ENCODE results near the gene DDX24. TPM values are rescaled to one million over a fixed set of nuclear protein-coding genes. Genes with fewer than 3 reads are reported as not detected.

DDX24 gene
- total and polyA plus RNA-seq, 9 of the 15 experiments (the other 6 are each of a cell fraction or from before 2014, with no cell fraction given): 82.4 to 175 (median 122) TPM

DNA sequence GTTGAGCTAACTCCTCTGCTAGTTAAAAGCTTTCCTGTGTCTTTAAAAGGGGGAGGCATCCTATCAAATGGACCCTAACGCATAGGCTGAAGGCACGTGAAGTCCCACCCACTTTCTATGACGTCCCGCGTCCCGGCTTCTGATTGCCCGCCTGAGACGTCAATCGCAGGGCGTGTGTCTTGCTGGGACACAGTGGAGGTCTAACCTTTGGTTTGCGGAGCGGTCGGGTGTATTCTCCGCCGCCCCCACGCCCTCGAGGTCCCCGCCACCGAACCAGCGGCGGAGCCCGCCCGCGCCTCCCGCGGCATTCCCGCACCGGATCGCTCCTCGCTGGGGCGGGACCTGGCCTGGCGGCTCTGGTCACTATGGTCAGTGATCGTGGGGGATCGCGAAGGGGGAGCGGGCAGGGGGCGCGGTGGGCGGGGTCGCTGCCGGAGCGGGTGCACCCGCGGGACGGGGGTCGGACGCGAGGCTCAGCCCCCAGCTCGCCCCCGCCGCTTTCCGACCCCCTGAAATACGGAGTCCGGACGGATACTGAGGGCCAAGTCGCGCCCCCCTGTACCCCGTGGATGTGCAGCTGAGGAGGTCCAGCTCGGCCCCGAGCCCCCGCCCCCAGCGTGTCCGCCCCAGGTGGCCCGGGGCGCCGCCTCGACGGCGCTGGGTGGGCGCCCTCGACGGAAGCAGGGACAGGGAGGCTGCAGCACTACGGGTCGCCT, 54.7 kb downstream of the DDX24 start, which contains the start of gene OTUB2 (continued):
- TF ChIP-seq, protein P1, sequence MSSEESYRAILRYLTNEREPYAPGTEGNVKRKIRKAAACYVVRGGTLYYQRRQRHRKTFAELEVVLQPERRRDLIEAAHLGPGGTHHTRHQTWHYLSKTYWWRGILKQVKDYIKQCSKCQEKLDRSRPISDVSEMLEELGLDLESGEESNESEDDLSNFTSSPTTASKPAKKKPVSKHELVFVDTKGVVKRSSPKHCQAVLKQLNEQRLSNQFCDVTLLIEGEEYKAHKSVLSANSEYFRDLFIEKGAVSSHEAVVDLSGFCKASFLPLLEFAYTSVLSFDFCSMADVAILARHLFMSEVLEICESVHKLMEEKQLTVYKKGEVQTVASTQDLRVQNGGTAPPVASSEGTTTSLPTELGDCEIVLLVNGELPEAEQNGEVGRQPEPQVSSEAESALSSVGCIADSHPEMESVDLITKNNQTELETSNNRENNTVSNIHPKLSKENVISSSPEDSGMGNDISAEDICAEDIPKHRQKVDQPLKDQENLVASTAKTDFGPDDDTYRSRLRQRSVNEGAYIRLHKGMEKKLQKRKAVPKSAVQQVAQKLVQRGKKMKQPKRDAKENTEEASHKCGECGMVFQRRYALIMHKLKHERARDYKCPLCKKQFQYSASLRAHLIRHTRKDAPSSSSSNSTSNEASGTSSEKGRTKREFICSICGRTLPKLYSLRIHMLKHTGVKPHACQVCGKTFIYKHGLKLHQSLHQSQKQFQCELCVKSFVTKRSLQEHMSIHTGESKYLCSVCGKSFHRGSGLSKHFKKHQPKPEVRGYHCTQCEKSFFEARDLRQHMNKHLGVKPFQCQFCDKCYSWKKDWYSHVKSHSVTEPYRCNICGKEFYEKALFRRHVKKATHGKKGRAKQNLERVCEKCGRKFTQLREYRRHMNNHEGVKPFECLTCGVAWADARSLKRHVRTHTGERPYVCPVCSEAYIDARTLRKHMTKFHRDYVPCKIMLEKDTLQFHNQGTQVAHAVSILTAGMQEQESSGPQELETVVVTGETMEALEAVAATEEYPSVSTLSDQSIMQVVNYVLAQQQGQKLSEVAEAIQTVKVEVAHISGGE (CRISPR knock-in tag; IDR thresholded peaks at IDR 0.05): no peak
- TF ChIP-seq, protein P2, sequence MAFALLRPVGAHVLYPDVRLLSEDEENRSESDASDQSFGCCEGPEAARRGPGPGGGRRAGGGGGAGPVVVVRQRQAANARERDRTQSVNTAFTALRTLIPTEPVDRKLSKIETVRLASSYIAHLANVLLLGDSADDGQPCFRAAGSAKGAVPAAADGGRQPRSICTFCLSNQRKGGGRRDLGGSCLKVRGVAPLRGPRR (CRISPR knock-in tag; IDR thresholded peaks at IDR 0.05): no peak
- TF ChIP-seq POLR2AphosphoS2 (IDR thresholded peaks at IDR 0.05; ENCODE audit: low read length): no peak
- TF ChIP-seq MBD2 (IDR thresholded peaks at IDR 0.05; ENCODE audit: borderline replicate concordance, low read depth): peak; percentile 87
- TF ChIP-seq FOXP4 (CRISPR knock-in tag; IDR thresholded peaks at IDR 0.05; ENCODE audit: borderline replicate concordance): no peak
- TF ChIP-seq NCOA2 (IDR thresholded peaks at IDR 0.05; ENCODE audit: partially characterized antibody in 2 of 2): no peak
- TF ChIP-seq WHSC1 (IDR thresholded peaks at IDR 0.05; ENCODE audit: low read length): no peak
- TF ChIP-seq HCFC1 (IDR thresholded peaks at IDR 0.05; ENCODE audit: low read depth, low read length): no peak
- no peak for TF ChIP-seq ZFP36 (IDR thresholded peaks at IDR 0.05; ENCODE audit: low read depth, low read length, partially characterized antibody)
- no peak for TF ChIP-seq GABPB2 (CRISPR knock-in tag; conservative IDR thresholded peaks at IDR 0.05)
- no peak for TF ChIP-seq ZNF311 (CRISPR knock-in tag; IDR thresholded peaks at IDR 0.05)
- no peak for TF ChIP-seq GABPA (tag; conservative IDR thresholded peaks at IDR 0.05; ENCODE audit: low read depth)
- TF ChIP-seq, protein P3, sequence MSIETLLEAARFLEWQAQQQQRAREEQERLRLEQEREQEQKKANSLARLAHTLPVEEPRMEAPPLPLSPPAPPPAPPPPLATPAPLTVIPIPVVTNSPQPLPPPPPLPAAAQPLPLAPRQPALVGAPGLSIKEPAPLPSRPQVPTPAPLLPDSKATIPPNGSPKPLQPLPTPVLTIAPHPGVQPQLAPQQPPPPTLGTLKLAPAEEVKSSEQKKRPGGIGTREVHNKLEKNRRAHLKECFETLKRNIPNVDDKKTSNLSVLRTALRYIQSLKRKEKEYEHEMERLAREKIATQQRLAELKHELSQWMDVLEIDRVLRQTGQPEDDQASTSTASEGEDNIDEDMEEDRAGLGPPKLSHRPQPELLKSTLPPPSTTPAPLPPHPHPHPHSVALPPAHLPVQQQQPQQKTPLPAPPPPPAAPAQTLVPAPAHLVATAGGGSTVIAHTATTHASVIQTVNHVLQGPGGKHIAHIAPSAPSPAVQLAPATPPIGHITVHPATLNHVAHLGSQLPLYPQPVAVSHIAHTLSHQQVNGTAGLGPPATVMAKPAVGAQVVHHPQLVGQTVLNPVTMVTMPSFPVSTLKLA (conservative IDR thresholded peaks at IDR 0.05): 0 out of 4 replicates have a peak, but pooled peaks of 1 of the 2 experiments have one; percentile 24
- no peak for TF ChIP-seq ZNF766 (CRISPR knock-in tag; conservative IDR thresholded peaks at IDR 0.05)
- TF ChIP-seq ZNF232 (CRISPR knock-in tag; IDR thresholded peaks at IDR 0.05): no peak
- TF ChIP-seq GATAD2B (IDR thresholded peaks at IDR 0.05; ENCODE audit: borderline replicate concordance): no peak
- TF ChIP-seq ZNF253 (CRISPR knock-in tag; conservative IDR thresholded peaks at IDR 0.05): no peak
- TF ChIP-seq, protein P4, sequence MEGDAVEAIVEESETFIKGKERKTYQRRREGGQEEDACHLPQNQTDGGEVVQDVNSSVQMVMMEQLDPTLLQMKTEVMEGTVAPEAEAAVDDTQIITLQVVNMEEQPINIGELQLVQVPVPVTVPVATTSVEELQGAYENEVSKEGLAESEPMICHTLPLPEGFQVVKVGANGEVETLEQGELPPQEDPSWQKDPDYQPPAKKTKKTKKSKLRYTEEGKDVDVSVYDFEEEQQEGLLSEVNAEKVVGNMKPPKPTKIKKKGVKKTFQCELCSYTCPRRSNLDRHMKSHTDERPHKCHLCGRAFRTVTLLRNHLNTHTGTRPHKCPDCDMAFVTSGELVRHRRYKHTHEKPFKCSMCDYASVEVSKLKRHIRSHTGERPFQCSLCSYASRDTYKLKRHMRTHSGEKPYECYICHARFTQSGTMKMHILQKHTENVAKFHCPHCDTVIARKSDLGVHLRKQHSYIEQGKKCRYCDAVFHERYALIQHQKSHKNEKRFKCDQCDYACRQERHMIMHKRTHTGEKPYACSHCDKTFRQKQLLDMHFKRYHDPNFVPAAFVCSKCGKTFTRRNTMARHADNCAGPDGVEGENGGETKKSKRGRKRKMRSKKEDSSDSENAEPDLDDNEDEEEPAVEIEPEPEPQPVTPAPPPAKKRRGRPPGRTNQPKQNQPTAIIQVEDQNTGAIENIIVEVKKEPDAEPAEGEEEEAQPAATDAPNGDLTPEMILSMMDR (IDR thresholded peaks at IDR 0.05 in 2 of 3, conservative IDR thresholded peaks at IDR 0.05 in 1 of 3; ENCODE audit: insufficient read depth in 2 of 3, low read depth in 1 of 3, low read length in 3 of 3): no peak
